ENCODE results near the gene SYT8.

GRCh38 chr11:1824221-1825038, 10.4 kb upstream of the SYT8 start:
- TF ChIP-seq CTCF (conservative IDR thresholded peaks at IDR 0.05; ENCODE audit: low read length) = no peak
- TF ChIP-seq EZH2phosphoT487 (IDR thresholded peaks at IDR 0.05; ENCODE audit: borderline replicate concordance, low read depth, low read length) = no peak
